ENCODE data around the gene GLB1L.

GRCh38 chr2:219230059-219230540, 15.1 kb downstream of the GLB1L start:
- TF ChIP-seq CTCF (IDR thresholded peaks at IDR 0.05) (no peak), POLR2AphosphoS5 (IDR thresholded peaks at IDR 0.05) (peak in 2 of 4 donors; percentile 8)

Data from sigmoid colon (tissue), 4 donors.